Measurements from ENCODE around the gene MEGF8.

The MEGF8 gene

DNA sequence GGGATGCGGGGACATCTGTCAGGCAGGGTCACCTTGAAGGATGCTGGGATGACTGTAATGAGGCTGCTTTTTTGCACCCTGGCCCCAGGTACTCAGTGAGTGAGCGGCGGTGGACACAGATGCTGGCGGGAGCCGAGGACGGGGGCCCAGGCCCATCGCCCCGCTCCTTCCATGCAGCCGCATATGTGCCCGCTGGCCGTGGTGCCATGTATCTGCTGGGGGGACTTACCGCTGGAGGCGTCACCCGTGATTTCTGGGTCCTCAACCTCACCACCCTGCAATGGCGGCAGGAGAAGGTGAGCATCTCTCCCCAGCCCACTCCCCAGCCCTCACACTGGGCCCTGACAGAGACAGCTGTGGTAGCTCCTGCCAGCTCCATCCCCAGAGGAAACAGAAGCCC is 31.3 kb downstream of the MEGF8 start:
- no peak for DNase-seq (ENCODE audit: low read depth, low spot score)

DNA sequence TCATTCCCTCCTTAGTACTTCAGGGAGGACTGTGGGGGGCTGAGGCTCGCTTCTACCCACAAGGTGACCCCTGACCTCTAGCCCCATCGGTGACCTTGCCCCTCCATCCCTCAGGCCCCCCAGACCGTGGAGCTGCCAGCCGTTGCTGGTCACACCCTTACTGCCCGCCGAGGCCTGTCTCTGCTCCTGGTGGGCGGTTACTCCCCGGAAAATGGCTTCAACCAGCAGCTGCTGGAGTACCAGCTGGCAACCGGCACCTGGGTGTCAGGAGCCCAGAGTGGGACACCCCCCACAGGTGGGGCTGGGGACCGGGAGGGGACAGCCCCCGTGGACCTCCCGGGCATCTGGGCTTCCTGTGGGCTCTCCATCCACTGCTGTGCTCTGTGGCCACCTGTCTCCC is 31.9 kb downstream of the MEGF8 start:
- no peak for DNase-seq (ENCODE audit: low read depth, low spot score)

DNA sequence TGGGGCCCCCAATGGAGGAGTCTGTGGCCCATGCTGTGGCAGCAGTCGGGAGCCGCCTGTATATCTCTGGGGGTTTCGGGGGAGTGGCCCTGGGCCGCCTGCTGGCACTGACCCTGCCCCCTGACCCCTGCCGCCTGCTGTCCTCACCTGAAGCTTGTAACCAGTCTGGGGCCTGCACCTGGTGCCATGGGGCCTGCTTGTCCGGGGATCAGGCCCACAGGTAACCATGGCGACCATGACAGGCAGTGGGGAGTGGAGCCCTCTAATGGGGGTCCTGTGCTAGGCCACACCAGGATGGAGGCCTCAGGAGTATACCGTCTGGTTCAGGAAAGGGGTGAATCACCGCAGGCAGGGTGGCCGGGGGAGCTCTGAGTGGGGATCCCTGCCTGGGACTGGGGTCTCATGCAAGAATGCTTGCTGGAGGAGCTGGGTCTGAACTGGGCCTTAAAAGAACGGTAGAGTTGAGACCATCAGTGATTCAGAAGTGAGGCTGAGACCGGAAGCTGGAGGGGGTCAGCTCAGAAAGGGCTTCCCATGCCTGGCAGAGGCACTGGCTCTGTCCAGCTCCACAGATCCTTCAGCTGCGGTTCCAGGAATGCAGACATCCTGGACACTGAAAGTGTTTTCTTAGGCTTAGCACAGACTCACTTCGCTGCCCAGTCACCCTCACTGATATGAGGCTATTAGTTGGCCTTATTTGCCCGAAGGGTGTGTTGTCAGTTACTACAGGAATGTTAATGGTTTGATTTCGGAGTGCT is 35.5 kb downstream of the MEGF8 start:
- no peak for DNase-seq (ENCODE audit: low read depth, low spot score)

GRCh38 chr19:42361545-42361910 is 36.1 kb downstream of the MEGF8 start:
- no peak for DNase-seq (ENCODE audit: low read depth, low spot score)

DNA sequence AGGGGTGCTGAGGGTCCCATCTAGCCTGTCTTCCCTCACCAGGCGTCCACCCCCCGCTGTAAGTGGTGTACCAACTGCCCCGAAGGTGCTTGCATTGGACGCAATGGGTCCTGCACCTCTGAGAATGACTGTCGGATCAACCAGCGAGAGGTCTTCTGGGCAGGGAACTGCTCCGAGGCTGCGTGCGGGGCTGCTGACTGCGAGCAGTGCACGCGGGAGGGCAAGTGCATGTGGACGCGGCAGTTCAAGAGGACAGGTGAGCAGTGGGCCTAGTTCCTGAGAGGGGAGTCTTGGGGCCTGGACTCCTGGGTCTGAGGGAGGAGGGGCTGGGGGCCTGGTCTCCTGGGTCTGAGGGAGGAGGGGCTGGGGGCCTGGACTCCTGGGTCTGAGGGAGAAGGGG is 36.9 kb downstream of the MEGF8 start:
- no peak for DNase-seq (ENCODE audit: low read depth, low spot score)

- DNase-seq (ENCODE audit: low read depth, low spot score): no peak
Observed at GRCh38 chr19:42362891-42363440, 37.5 kb downstream of the MEGF8 start.

DNA sequence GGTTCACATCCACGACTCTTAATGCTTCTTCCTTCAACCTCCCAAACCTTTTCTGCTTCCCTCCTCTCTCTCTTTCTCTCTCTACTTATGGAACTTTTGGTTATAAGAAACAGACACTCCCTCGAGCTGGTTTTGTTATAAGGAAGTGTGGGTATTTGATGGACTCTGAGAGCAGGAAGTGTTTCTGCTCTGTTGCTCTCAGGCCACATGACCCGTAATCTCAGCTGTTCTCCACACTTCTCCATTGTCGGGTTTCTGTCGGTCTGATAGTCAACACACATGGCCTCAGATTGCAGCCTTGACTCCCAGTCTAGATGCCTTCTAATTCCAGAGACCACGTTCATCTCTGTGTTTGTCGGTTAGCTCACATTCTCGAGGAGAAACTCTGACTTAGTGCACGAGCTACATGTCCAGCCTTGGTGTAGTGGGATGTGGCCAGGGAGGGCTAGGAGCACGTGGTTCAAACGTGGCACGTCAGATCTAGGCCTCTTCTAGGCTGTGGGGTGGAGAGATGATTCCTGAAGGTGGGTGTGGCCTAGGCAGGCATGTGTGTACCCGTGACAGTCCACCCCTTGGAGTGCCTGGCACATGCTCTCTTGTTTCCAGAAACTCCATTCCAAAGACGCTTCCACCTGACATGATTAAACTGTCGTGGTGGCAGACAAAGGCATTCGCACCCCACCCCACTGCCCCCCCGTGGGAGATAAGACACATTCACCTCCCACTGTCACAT is 38.3 kb downstream of the MEGF8 start:
- DNase-seq (ENCODE audit: low read depth, low spot score): no peak

DNA sequence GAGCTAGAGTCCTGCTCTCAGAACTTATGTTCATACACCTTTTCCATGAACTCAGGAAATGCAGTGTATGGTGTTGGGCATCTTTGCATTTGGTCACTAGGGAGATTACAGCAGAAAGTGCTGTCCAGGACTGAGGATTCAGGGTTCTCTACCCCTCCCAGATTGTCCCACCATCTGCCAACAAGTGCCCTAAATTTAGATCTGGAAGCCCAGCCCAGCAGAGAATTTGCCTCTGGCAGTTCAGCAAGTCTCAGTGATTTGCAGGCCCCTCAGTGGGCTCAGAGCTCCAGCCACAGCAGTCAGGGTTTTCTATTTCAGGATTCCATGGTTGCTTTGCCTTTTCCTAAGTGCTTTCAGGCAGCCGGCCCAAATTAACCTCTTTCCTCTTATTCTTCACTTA is 41.2 kb downstream of the MEGF8 start:
- no peak for DNase-seq (ENCODE audit: low read depth, low spot score)

DNA sequence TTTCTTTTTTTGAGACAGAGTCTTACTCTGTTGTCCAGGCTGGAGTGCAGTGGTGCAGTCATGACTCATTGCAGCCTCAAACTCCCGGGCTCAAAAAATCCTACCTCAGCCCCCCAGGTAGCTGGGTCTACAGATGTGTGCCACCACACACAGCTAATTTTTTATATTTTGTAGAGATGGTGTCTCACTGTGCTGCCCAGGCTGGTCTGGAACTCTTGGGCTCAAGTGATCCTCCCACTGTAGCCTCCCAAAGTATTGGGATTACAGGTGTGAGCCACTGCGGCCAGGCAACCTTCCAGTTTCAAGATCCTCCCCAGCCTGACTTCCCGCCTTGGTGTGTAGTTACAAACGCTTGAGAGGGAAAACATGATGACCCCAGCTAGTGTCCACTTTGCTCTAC is 42.5 kb downstream of the MEGF8 start:
- DNase-seq (ENCODE audit: low read depth, low spot score): no peak

DNA sequence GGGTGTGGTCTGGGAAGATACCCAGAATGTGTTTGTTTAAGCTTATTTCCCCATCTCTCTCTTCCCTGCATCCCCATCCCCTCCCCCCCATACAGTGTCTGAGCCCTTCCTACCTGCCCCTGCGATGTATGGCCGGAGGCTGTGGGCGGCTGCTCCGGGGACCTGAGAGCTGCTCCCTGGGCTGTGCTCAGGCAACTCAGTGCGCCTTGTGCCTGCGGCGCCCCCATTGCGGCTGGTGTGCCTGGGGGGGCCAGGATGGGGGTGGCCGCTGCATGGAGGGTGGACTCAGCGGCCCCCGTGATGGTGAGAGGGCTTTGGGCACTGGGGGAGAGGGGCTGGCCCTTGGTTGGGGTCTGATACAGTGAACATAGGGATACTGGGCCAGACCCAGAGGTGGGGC is 42.9 kb downstream of the MEGF8 start:
- DNase-seq (ENCODE audit: low read depth, low spot score): no peak

DNA sequence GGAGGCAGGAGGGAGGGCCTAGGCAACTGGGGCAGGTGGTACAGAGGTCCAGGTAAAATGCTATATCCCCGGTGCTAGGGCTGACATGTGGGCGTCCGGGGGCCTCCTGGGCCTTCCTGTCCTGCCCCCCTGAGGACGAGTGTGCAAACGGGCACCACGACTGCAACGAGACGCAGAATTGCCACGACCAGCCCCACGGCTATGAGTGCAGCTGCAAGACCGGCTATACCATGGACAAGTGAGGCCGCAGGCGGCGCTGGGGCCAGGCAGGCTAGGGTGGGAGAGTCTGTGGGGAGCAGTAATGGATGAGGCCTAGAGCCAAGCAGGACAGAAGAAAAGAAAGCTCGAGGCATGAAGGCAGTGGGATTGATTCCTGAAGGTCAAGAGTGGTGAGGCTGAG is 43.3 kb downstream of the MEGF8 start:
- no peak for DNase-seq (ENCODE audit: low read depth, low spot score)

DNA sequence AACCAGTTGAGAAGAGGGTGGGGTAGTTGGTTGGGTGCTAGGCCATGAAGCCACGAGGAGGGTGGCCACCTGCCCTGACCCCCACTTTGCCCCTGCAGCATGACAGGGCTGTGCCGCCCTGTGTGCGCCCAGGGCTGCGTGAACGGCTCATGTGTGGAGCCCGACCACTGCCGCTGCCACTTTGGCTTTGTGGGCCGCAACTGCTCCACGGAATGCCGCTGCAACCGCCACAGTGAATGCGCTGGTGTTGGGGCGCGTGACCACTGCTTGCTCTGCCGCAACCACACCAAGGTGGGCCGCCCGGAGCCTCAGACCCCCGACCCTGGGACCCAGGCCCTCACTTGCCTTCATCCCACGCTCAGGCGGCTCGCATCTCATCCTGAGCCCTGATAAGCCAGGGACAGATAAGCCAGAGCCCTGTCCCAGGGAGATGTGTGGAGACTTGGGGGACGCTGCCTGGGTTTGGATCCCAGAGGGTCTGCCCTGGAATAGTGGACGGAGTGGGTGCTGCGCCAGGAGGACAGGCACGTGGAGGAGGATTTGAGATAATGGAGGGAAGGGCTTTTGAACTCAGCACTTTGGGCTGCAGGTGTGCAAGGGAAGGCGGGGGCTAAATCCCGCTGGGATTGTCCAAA is 44.1 kb downstream of the MEGF8 start:
- DNase-seq (ENCODE audit: low read depth, low spot score): no peak

DNA sequence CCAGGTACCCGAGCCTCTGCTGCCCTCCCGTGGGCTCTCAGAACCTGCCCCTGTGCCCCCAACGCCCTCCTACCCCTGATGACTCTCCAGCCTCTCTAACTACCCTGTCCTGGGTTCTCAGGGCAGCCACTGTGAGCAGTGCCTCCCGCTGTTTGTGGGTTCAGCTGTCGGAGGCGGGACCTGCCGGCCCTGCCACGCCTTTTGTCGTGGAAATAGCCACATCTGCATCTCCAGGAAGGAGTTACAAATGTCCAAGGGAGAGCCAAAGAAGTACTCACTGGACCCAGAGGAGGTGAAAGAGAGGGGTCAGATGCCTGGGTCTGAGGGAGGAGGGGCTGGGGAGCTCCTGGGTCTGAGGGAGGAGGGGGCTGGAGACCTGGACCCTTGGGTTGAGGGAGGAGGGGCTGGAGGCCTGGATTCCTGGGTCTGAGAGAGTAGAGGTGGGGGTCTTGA is 44.7 kb downstream of the MEGF8 start:
- no peak for DNase-seq (ENCODE audit: low read depth, low spot score)

- DNase-seq (ENCODE audit: low read depth, low spot score): no peak
Observed at GRCh38 chr19:42370626-42371175, 45.3 kb downstream of the MEGF8 start.

DNA sequence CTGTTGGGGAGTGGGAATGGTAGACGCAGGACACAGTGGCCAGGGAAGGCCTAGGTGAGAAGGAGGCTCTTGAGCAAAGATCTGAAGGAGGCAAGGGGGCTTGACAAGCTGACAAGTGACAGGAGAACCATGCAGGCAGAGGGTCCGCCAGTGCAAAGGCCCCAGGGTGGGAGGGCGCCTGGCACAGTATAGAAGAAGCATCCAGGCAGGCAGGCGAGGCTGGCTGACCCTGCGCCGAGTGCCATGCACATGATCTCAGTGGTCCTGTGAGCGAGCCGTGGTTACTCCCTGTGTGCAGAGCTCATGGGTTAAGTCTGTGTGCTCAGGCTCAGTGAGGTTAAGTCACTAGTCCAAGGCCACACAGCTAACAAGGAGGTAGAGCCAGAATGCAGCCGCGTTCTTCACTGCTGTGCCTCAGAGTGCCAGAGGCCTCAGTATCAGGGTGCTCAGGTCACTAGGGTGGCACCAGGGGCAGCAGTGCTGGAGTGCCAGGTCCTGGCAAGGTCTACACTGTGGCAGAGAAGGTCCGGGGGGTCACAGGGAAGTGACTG is 49.5 kb downstream of the MEGF8 start:
- DNase-seq (ENCODE audit: low read depth, low spot score): no peak

GRCh38 chr19:42375415-42376176 is 50.2 kb downstream of the MEGF8 start:
- DNase-seq (ENCODE audit: low read depth, low spot score): no peak

GRCh38 chr19:42376177-42376555 is 50.7 kb downstream of the MEGF8 start:
- no peak for DNase-seq (ENCODE audit: low read depth, low spot score)

GRCh38 chr19:42378225-42379215 is 53.1 kb downstream of the MEGF8 start:
- no peak for DNase-seq (ENCODE audit: low read depth, low spot score)

DNA sequence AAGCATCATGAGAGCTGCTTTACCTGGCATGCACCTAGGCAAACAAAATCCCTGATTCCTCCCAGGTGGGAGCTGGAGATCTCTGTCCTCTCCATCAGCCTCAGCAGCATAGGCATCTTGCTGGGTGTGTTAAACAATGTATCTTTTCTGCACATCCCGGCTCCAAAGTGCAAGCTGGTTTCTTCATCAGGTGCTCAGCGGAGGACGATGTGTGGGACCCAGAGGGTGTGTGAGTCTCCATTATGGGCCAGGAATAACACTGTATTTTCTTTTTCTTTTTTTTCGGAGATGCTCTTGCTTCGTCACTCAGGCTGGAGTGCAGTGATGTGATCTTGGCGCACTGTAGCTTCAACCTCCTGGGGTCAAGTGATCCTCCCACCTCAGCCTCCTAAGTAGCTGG is 54.7 kb downstream of the MEGF8 start:
- no peak for DNase-seq (ENCODE audit: low read depth, low spot score)
